ENCODE data around the gene TNFRSF17.
"Not testable (repeated sequence)": the region's sequence is repeated elsewhere in the genome, so short reads cannot be mapped to it uniquely, and the experiment has no call there.

TNFRSF17 gene

GRCh38 chr16:11970292-11970691, 5.3 kb downstream of the TNFRSF17 start:
- FAIRE-seq = peak; percentile 66
- peak; percentile 40 for TF ChIP-seq PAX5 (IDR thresholded peaks at IDR 0.05; ENCODE audit: insufficient read depth, low read length, severe bottlenecking)
- DNase-seq (ENCODE audit: insufficient read length, low spot score) = not testable (repeated sequence)

GRCh38 chr16:11972128-11972527, 7.1 kb downstream of the TNFRSF17 start:
- no peak for FAIRE-seq
- DNase-seq (ENCODE audit: insufficient read length, low spot score) = no peak
- no peak for TF ChIP-seq POU2F2 (IDR thresholded peaks at IDR 0.05; ENCODE audit: low read depth, low read length)
- no peak for TF ChIP-seq PAX5 (IDR thresholded peaks at IDR 0.05; ENCODE audit: insufficient read depth, low read length, severe bottlenecking)
- TF ChIP-seq POLR2A (IDR thresholded peaks at IDR 0.05; ENCODE audit: low read depth, low read length) = no peak
- TF ChIP-seq POLR2AphosphoS5 (IDR thresholded peaks at IDR 0.05; ENCODE audit: low read depth, low read length) = no peak
- TF ChIP-seq SPI1 (IDR thresholded peaks at IDR 0.05; ENCODE audit: low read depth, low read length) = no peak
- TF ChIP-seq TAF1 (IDR thresholded peaks at IDR 0.05; ENCODE audit: low read depth, low read length) = no peak

- FAIRE-seq = no peak
- DNase-seq (ENCODE audit: insufficient read length, low spot score) = no peak
- TF ChIP-seq SPI1 (IDR thresholded peaks at IDR 0.05; ENCODE audit: low read depth, low read length) = no peak
- TF ChIP-seq POU2F2 (IDR thresholded peaks at IDR 0.05; ENCODE audit: low read depth, low read length) = no peak
Measured at GRCh38 chr16:11973070-11973469, 8.1 kb downstream of the TNFRSF17 start.

- FAIRE-seq (no peak), DNase-seq (ENCODE audit: insufficient read length, low spot score) (no peak)
- no peak for TF ChIP-seq POLR2A (IDR thresholded peaks at IDR 0.05; ENCODE audit: low read depth, low read length)
- TF ChIP-seq POLR2AphosphoS5 (IDR thresholded peaks at IDR 0.05; ENCODE audit: low read depth, low read length) = no peak
- no peak for TF ChIP-seq TAF1 (IDR thresholded peaks at IDR 0.05; ENCODE audit: low read depth, low read length)
- no peak for TF ChIP-seq POU2F2 (IDR thresholded peaks at IDR 0.05; ENCODE audit: low read depth, low read length)
- no peak for TF ChIP-seq PAX5 (IDR thresholded peaks at IDR 0.05; ENCODE audit: insufficient read depth, low read length, severe bottlenecking)
- no peak for TF ChIP-seq SPI1 (IDR thresholded peaks at IDR 0.05; ENCODE audit: low read depth, low read length)
Measured at GRCh38 chr16:11976850-11977375, 11.9 kb downstream of the TNFRSF17 start.

- FAIRE-seq (no peak), DNase-seq (ENCODE audit: insufficient read length, low spot score) (no peak)
- TF ChIP-seq SPI1 (IDR thresholded peaks at IDR 0.05; ENCODE audit: low read depth, low read length) (no peak), POU2F2 (IDR thresholded peaks at IDR 0.05; ENCODE audit: low read depth, low read length) (no peak), TAF1 (IDR thresholded peaks at IDR 0.05; ENCODE audit: low read depth, low read length) (no peak), POLR2A (IDR thresholded peaks at IDR 0.05; ENCODE audit: low read depth, low read length) (no peak), PAX5 (IDR thresholded peaks at IDR 0.05; ENCODE audit: insufficient read depth, low read length, severe bottlenecking) (no peak), POLR2AphosphoS5 (IDR thresholded peaks at IDR 0.05; ENCODE audit: low read depth, low read length) (no peak)
Measured at GRCh38 chr16:11977376-11978041, 12.5 kb downstream of the TNFRSF17 start.

GRCh38 chr16:11978080-11978479, 13.1 kb downstream of the TNFRSF17 start:
- TF ChIP-seq SPI1 (IDR thresholded peaks at IDR 0.05; ENCODE audit: low read depth, low read length) (no peak), TAF1 (IDR thresholded peaks at IDR 0.05; ENCODE audit: low read depth, low read length) (no peak), POU2F2 (IDR thresholded peaks at IDR 0.05; ENCODE audit: low read depth, low read length) (no peak), POLR2A (IDR thresholded peaks at IDR 0.05; ENCODE audit: low read depth, low read length) (no peak), PAX5 (IDR thresholded peaks at IDR 0.05; ENCODE audit: insufficient read depth, low read length, severe bottlenecking) (no peak), POLR2AphosphoS5 (IDR thresholded peaks at IDR 0.05; ENCODE audit: low read depth, low read length) (no peak)
- DNase-seq (ENCODE audit: insufficient read length, low spot score) (no peak), FAIRE-seq (no peak)

GRCh38 chr16:11979013-11979672, 14.1 kb downstream of the TNFRSF17 start:
- peak; percentile 43 for TF ChIP-seq SPI1 (IDR thresholded peaks at IDR 0.05; ENCODE audit: low read depth, low read length)
- no peak for TF ChIP-seq PAX5 (IDR thresholded peaks at IDR 0.05; ENCODE audit: insufficient read depth, low read length, severe bottlenecking)
- DNase-seq (ENCODE audit: insufficient read length, low spot score) (no peak), FAIRE-seq (no peak)

- no peak for TF ChIP-seq POU2F2 (IDR thresholded peaks at IDR 0.05; ENCODE audit: low read depth, low read length)
- peak; percentile 58 for TF ChIP-seq SPI1 (IDR thresholded peaks at IDR 0.05; ENCODE audit: low read depth, low read length)
- TF ChIP-seq PAX5 (IDR thresholded peaks at IDR 0.05; ENCODE audit: insufficient read depth, low read length, severe bottlenecking) = no peak
- no peak for TF ChIP-seq POLR2AphosphoS5 (IDR thresholded peaks at IDR 0.05; ENCODE audit: low read depth, low read length)
- TF ChIP-seq POLR2A (IDR thresholded peaks at IDR 0.05; ENCODE audit: low read depth, low read length) = no peak
- no peak for TF ChIP-seq TAF1 (IDR thresholded peaks at IDR 0.05; ENCODE audit: low read depth, low read length)
- no peak for DNase-seq (ENCODE audit: insufficient read length, low spot score)
- FAIRE-seq = peak; percentile 45
Measured at GRCh38 chr16:11980136-11980844, 15.3 kb downstream of the TNFRSF17 start.

- no peak for DNase-seq (ENCODE audit: insufficient read length, low spot score)
- TF ChIP-seq TAF1 (IDR thresholded peaks at IDR 0.05; ENCODE audit: low read depth, low read length) = no peak
- TF ChIP-seq SPI1 (IDR thresholded peaks at IDR 0.05; ENCODE audit: low read depth, low read length) = no peak
- no peak for TF ChIP-seq PAX5 (IDR thresholded peaks at IDR 0.05; ENCODE audit: insufficient read depth, low read length, severe bottlenecking)
- no peak for FAIRE-seq
Measured at GRCh38 chr16:11985250-11985649, 20.2 kb downstream of the TNFRSF17 start.
